ENCODE measurements around the gene C2CD4C.

GRCh38 chr19:369256-369655 is 39.7 kb downstream of the C2CD4C start:
- TF ChIP-seq EZH2 (IDR thresholded peaks at IDR 0.05) (no peak), MAX (IDR thresholded peaks at IDR 0.05) (no peak), POLR2A (IDR thresholded peaks at IDR 0.05; ENCODE audit: borderline replicate concordance, extremely low read depth, insufficient read depth, insufficient read length) (no peak), CTCF (IDR thresholded peaks at IDR 0.05 in 2 of 3, conservative IDR thresholded peaks at IDR 0.05 in 1 of 3; ENCODE audit: borderline replicate concordance in 1 of 3, insufficient read depth in 1 of 3, low read depth in 2 of 3, low read length in 2 of 3) (no peak), JUND (IDR thresholded peaks at IDR 0.05) (no peak)

Measured in HCT116 (cell line).